K562 (cell line): ENCODE measurements around the gene CCDC187. TPM values are rescaled to one million over a fixed set of nuclear protein-coding genes. Genes with fewer than 3 reads are reported as not detected.

Experiments used
- ATAC-seq: fragments of 200-7000 bp; cut with Tn5 transposase; 3 replicates; pipeline ENCODE4 v1.9.1; 2020; ENCODE audit warnings: moderate library complexity
- BruUV-seq: library from RNA; stranded (reverse); fragments of 400-500 nt; replicated peaks from 2 replicates; lab custom pipeline; 2021; lab: Mats Ljungman, UMichigan
- CTCF ChIA-PET: fragments of 300-600 bp; formaldehyde crosslinking; extraction: SDS; loops from one replicate; lab custom pipeline; 2021; ENCODE audit warnings: low intra/inter-chr PET ratio; lab: Yijun Ruan, JAX
- POLR2A ChIA-PET: fragments of 300-600, 350-650 bp; sonication (Branson Sonifier 250); formaldehyde crosslinking; extraction: SDS; loops from one replicate; lab custom pipeline; 2021; ENCODE audit warnings: antibody characterized with exemption, inconsistent platforms; lab: Yijun Ruan, JAX
- DNase-seq, 4 experiments: peaks; one replicate each; pipeline versions ENCODE4 v3.0.0 to v3.0.0-alpha.2; 2011 to 2018; ENCODE audit warnings: low spot score in 3 of 4, mixed read lengths in 3 of 4; ENCODE audit errors: extremely low read depth in 1 of 4
- FAIRE-seq: peaks from 2 replicates; lab custom pipeline; 2011; peaks lifted over from hg19 to GRCh38; lab: Jason Lieb, UNC
- H2AFZ ChIP-seq: 2 replicates; pipeline ENCODE4 v1.6.0; 2011; ENCODE audit warnings: low read depth, low read length, control low read depth, inconsistent platforms
- H3K27ac ChIP-seq: fragments of 200-600 bp; 3 replicates; pipeline ENCODE4 v1.8.0; 2011; ENCODE audit warnings: low read depth, mild to moderate bottlenecking, control low read depth, inconsistent platforms, low read length, moderate library complexity, mixed read lengths; ENCODE audit errors: extremely low read depth
- H3K27me3 ChIP-seq, 2 experiments: fragments of 300-600 bp in 1 of 2; 2 replicates in 1 of 2; 3 replicates in 1 of 2; pipeline versions ENCODE4 v1.6.0 to v1.8.0; 2011; ENCODE audit warnings: inconsistent platforms in 2 of 2, low read length in 2 of 2, mild to moderate bottlenecking in 1 of 2, mixed read lengths in 1 of 2, moderate library complexity in 1 of 2; ENCODE audit not compliant: control insufficient read depth in 2 of 2, insufficient read depth in 2 of 2
- H3K36me3 ChIP-seq: fragments of 300-600 bp; 3 replicates; pipeline ENCODE4 v1.8.0; 2011; ENCODE audit warnings: mild to moderate bottlenecking, low read length, inconsistent platforms; ENCODE audit not compliant: control insufficient read depth, insufficient read depth
- H3K4me1 ChIP-seq, 2 experiments: fragments of 200-600 bp in 1 of 2; replicated peaks in 1 of 2; 2 replicates in 1 of 2; 3 replicates in 1 of 2; pipeline versions ENCODE4 v1.5.1 to v1.8.0; 2011; ENCODE audit warnings: inconsistent platforms in 2 of 2, low read length in 2 of 2, mild to moderate bottlenecking in 1 of 2, mixed read lengths in 1 of 2, moderate library complexity in 1 of 2; ENCODE audit not compliant: control insufficient read depth in 2 of 2, insufficient read depth in 2 of 2
- H3K4me2 ChIP-seq: 2 replicates; pipeline ENCODE4 v1.6.1; 2011; ENCODE audit warnings: low read length, control low read depth, inconsistent platforms, mixed read lengths; ENCODE audit not compliant: insufficient read depth
- H3K4me3 ChIP-seq: fragments of 200-600 bp; sonication (generic), shearing (Covaris generic); 2 replicates; pipeline ENCODE4 v1.5.1; 2016; ENCODE audit warnings: control low read depth, inconsistent platforms
- H3K79me2 ChIP-seq: fragments of 200-600 bp; 3 replicates; pipeline ENCODE4 v1.8.0; 2011; ENCODE audit warnings: low read length, inconsistent platforms; ENCODE audit not compliant: control insufficient read depth, insufficient read depth
- H3K9ac ChIP-seq, 2 experiments: 2 replicates each; pipeline versions ENCODE4 v1.6.0 to v1.6.1; 2011; ENCODE audit warnings: low read depth in 2 of 2, low read length in 2 of 2, control low read depth in 1 of 2, inconsistent platforms in 1 of 2, mild to moderate bottlenecking in 1 of 2, mixed read lengths in 1 of 2; ENCODE audit not compliant: insufficient read depth in 1 of 2
- H3K9me1 ChIP-seq: one replicate; pipeline ENCODE4 v1.6.0; 2011; ENCODE audit warnings: inconsistent platforms, mild to moderate bottlenecking, low read length, moderate library complexity; ENCODE audit not compliant: control insufficient read depth, insufficient read depth
- H3K9me3 ChIP-seq: replicated peaks from 2 replicates; pipeline ENCODE4 v1.5.1; 2011; ENCODE audit warnings: low read depth, low read length, inconsistent platforms; ENCODE audit not compliant: control insufficient read depth, insufficient read depth
- H4K20me1 ChIP-seq: replicated peaks from 2 replicates; pipeline ENCODE4 v1.6.1; 2011; ENCODE audit warnings: low read length, inconsistent platforms, mixed read lengths; ENCODE audit not compliant: control insufficient read depth, insufficient read depth
- MIER1 ChIP-seq: fragments of 450-650 bp; IDR thresholded peaks from 2 replicates; pipeline ENCODE4 v1.6.1; 2016; ENCODE audit warnings: antibody characterized with exemption, mild to moderate bottlenecking, low read depth
- POLR2G ChIP-seq: fragments of 200-400 bp; formaldehyde crosslinking; IDR thresholded peaks from 2 replicates; pipeline ENCODE4 v1.6.1; 2017; ENCODE audit warnings: low read depth, mild to moderate bottlenecking, antibody characterized with exemption, low read length, moderate library complexity
- ZNF407 ChIP-seq: fragments of 450-650 bp; IDR thresholded peaks from 2 replicates; pipeline ENCODE4 v1.6.1; 2016; ENCODE audit warnings: low read depth
- WGBS: fragments of 100-300 bp; shearing (Covaris generic); methylation state at CpG from one replicate; pipeline ENCODE4 v1.1.6; 2016; ENCODE audit warnings: low coverage, mixed read lengths; ENCODE audit not compliant: insufficient coverage; ENCODE audit errors: missing lambda C conversion rate; 5-methylcytosine and 5-hydroxymethylcytosine counted together
- in situ Hi-C: fragments of 300-500 bp; cut with MboI; formaldehyde crosslinking; loops from 4 replicates; pipeline ENCODE4 v1.15.0; 2018; ENCODE audit warnings: inconsistent platforms, mixed read lengths
- intact Hi-C: fragments of 100-400 bp; cut with micrococcal nuclease; formaldehyde crosslinking; loops from 2 replicates; pipeline ENCODE4 v1.14.2; 2022
- polyA plus RNA-seq, 8 experiments: library from polyadenylated mRNA; depleted of rRNA in 4 of 8; stranded (reverse) in 5 of 8; unstranded in 3 of 8; fragments of >200 nt; fragmentation: Nextera tagmentation in 2 of 8; fragmentation: Illumina TruSeq in 1 of 8; extraction: Ambion mirVana in 2 of 8; extraction: Trizol in 1 of 8; gene quantifications; 2 replicates each; pipeline versions ENCODE4 v1.2.1 to v1.2.3, GENCODE V29; 2011 to 2014; ENCODE audit warnings: inconsistent platforms in 1 of 8, missing spikeins in 1 of 8
- total RNA-seq, 7 experiments: library from RNA; depleted of rRNA in 6 of 7; stranded (reverse); fragments of >200 nt in 6 of 7; fragmentation: Illumina TruSeq in 2 of 7; extraction: Trizol in 2 of 7; gene quantifications; 2 replicates each; pipeline versions ENCODE4 v1.2.1 to v1.2.3, GENCODE V29; 2011 to 2021; ENCODE audit warnings: low replicate concordance in 1 of 7

Gene CCDC187
- total and polyA plus RNA-seq, 9 of the 15 experiments (the other 6 are each of a cell fraction or from before 2014, with no cell fraction given): not detected

DNA sequence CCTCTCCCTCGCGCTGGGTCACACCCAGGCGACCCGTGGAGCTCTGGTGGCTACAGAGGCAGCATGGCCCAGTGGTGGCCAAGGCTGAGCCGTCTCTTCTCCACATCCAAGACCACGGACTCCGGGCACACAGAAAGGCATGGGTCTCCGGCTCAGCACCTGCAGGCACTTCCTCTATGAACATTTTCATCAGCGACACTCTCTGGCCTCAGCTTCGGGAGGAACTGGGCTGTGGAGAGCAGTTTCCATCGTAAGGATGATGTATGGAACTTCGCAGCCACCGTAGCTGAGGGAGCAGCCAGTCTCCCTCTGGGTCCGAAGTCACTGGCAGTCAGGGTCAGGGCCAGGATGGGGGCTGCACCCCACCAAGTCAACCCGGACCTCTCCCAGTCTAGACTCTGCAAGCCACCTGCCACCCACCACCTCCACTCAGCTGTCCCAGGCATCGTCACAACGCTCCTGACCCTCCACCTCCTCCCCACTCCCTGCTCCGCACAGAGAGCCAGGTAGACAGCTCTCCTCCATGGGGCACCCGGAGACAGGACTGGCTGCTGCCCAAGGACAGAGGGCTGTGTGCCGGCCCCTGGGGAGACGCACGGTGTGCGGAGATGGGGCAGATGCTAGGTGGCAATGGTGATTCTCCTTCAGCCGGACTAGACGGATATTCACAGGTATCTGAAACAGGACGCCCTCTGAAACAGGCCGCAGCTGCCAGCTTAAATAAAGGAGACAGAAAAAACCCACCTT, 68.0 kb downstream of the CCDC187 start:
- Histone ChIP-seq H4K20me1 (peaks cover 40% of the 10 kb centered on the region), H3K27ac (no peak overlapping the region), H3K36me3 (peaks cover 65% of the 10 kb centered on the region), H3K9me3 (no peaks in the 10 kb centered on the region), H3K9me1 (peaks cover 18% of the 10 kb centered on the region), H2AFZ (no peak overlapping the region), H3K9ac (no peak overlapping the region), H3K4me1 (peaks cover 34 to 74% of the 10 kb centered on the region in 2 experiments), H3K79me2 (peaks cover 86% of the 10 kb centered on the region), H3K4me3 (no peak overlapping the region), H3K4me2 (no peak overlapping the region), H3K27me3 (no peaks in the 10 kb centered on the region)
- ATAC-seq: no peak
- no peak for FAIRE-seq
- WGBS: 96% methylated on average over 27 of the region's 27 CpGs
- BruUV-seq: no TSS peak
- DNase-seq: no peak
- CTCF ChIA-PET: no interaction called here
- in situ Hi-C loops (no loop called here), intact Hi-C loops (no loop called here)
- 0 out of 2 replicates have a peak, but pooled peaks have one; percentile 41 for TF ChIP-seq POLR2G
- no peak for TF ChIP-seq MIER1
- peak; percentile 19; the same call in 1 of the 2 replicates for TF ChIP-seq ZNF407
- POLR2A ChIA-PET: interaction anchor here (1.0 to 1.1 kb wide), 2 partner anchors 9 kb away, joined by 3 read pairs; partner anchors contain the start of gene QSOX2
